ENCODE measurements around the gene HFE. TPM values are rescaled to one million over a fixed set of nuclear protein-coding genes. Genes with fewer than 3 reads are reported as not detected.

The HFE gene
- total and polyA plus RNA-seq, 2 of the 13 experiments (the other 11 are each of a cell fraction or from before 2014, with no cell fraction given): 3.7 to 6.3 TPM

DNA sequence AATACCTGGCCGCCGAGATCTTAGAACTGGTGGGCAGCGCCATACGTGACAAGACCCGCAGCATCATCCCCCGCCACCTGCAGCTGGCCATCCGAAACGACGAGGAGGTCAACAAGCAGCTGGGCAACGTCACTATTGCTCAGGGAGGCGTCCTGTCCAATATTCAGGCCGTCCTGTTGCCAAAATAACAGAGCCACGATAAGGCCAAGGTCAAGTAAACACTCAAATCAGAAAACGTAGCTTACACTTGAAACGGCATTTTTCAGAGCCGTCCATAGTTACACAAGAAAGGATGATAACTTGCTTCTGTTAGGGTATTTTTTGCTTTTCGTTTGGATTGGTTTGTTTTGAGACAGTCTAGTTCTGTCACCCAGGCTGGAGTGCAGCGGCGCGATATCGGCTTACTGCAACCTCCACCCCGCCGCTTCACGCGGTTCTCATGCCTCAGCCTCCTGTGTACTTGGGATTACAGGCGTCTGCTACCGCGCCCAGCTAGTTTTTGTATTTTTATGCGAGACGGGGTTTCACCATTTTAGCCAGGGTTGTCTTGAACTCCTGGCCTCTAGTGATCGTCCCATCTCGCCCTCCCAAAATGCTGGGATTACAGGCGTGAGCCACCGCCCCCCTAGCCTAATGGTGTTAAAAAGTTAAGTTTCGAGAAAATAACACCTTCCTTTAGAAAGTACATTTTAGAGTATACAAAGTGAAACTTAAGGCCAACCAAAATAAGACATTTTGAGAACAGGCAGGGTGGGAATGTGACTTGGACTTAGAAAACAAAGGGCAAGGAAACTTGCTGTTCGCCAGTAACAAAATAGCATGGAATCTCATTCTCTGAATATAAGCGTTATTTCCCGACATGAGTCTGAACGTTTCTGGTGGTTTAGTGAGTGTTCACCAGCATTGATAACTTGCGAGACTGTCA lies 42.8 kb upstream of the HFE start (continued):
- TF ChIP-seq, protein P1, sequence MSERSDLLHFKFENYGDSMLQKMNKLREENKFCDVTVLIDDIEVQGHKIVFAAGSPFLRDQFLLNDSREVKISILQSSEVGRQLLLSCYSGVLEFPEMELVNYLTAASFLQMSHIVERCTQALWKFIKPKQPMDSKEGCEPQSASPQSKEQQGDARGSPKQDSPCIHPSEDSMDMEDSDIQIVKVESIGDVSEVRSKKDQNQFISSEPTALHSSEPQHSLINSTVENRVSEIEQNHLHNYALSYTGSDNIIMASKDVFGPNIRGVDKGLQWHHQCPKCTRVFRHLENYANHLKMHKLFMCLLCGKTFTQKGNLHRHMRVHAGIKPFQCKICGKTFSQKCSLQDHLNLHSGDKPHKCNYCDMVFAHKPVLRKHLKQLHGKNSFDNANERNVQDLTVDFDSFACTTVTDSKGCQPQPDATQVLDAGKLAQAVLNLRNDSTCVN (CRISPR knock-in tag; IDR thresholded peaks at IDR 0.05; ENCODE audit: borderline replicate concordance): no peak
- TF ChIP-seq, protein P2, sequence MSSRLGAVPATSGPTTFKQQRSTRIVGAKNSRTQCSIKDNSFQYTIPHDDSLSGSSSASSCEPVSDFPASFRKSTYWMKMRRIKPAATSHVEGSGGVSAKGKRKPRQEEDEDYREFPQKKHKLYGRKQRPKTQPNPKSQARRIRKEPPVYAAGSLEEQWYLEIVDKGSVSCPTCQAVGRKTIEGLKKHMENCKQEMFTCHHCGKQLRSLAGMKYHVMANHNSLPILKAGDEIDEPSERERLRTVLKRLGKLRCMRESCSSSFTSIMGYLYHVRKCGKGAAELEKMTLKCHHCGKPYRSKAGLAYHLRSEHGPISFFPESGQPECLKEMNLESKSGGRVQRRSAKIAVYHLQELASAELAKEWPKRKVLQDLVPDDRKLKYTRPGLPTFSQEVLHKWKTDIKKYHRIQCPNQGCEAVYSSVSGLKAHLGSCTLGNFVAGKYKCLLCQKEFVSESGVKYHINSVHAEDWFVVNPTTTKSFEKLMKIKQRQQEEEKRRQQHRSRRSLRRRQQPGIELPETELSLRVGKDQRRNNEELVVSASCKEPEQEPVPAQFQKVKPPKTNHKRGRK (CRISPR knock-in tag; IDR thresholded peaks at IDR 0.05): no peak
- TF ChIP-seq ZNF329 (CRISPR knock-in tag; IDR thresholded peaks at IDR 0.05; ENCODE audit: low read depth): no peak
- TF ChIP-seq ZNF652 (CRISPR knock-in tag; IDR thresholded peaks at IDR 0.05; ENCODE audit: borderline replicate concordance, low read depth): no peak
- TF ChIP-seq, protein P3, sequence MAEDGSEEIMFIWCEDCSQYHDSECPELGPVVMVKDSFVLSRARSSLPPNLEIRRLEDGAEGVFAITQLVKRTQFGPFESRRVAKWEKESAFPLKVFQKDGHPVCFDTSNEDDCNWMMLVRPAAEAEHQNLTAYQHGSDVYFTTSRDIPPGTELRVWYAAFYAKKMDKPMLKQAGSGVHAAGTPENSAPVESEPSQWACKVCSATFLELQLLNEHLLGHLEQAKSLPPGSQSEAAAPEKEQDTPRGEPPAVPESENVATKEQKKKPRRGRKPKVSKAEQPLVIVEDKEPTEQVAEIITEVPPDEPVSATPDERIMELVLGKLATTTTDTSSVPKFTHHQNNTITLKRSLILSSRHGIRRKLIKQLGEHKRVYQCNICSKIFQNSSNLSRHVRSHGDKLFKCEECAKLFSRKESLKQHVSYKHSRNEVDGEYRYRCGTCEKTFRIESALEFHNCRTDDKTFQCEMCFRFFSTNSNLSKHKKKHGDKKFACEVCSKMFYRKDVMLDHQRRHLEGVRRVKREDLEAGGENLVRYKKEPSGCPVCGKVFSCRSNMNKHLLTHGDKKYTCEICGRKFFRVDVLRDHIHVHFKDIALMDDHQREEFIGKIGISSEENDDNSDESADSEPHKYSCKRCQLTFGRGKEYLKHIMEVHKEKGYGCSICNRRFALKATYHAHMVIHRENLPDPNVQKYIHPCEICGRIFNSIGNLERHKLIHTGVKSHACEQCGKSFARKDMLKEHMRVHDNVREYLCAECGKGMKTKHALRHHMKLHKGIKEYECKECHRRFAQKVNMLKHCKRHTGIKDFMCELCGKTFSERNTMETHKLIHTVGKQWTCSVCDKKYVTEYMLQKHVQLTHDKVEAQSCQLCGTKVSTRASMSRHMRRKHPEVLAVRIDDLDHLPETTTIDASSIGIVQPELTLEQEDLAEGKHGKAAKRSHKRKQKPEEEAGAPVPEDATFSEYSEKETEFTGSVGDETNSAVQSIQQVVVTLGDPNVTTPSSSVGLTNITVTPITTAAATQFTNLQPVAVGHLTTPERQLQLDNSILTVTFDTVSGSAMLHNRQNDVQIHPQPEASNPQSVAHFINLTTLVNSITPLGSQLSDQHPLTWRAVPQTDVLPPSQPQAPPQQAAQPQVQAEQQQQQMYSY (CRISPR knock-in tag; IDR thresholded peaks at IDR 0.05): no peak
- 0 out of 2 replicates have a peak, but pooled peaks have one; percentile 30 for TF ChIP-seq SALL2 (CRISPR knock-in tag; IDR thresholded peaks at IDR 0.05)
- TF ChIP-seq IRX3 (CRISPR knock-in tag; IDR thresholded peaks at IDR 0.05; ENCODE audit: borderline replicate concordance, low read depth): no peak; the same call in 1 of the 2 replicates
- TF ChIP-seq NFATC3 (CRISPR knock-in tag; IDR thresholded peaks at IDR 0.05): no peak
- no peak for TF ChIP-seq ZNF136 (CRISPR knock-in tag; IDR thresholded peaks at IDR 0.05; ENCODE audit: low read depth)
- TF ChIP-seq, protein P4, sequence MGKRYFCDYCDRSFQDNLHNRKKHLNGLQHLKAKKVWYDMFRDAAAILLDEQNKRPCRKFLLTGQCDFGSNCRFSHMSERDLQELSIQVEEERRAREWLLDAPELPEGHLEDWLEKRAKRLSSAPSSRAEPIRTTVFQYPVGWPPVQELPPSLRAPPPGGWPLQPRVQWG (CRISPR knock-in tag; IDR thresholded peaks at IDR 0.05; ENCODE audit: borderline replicate concordance, low read depth): no peak
- TF ChIP-seq, protein P5, sequence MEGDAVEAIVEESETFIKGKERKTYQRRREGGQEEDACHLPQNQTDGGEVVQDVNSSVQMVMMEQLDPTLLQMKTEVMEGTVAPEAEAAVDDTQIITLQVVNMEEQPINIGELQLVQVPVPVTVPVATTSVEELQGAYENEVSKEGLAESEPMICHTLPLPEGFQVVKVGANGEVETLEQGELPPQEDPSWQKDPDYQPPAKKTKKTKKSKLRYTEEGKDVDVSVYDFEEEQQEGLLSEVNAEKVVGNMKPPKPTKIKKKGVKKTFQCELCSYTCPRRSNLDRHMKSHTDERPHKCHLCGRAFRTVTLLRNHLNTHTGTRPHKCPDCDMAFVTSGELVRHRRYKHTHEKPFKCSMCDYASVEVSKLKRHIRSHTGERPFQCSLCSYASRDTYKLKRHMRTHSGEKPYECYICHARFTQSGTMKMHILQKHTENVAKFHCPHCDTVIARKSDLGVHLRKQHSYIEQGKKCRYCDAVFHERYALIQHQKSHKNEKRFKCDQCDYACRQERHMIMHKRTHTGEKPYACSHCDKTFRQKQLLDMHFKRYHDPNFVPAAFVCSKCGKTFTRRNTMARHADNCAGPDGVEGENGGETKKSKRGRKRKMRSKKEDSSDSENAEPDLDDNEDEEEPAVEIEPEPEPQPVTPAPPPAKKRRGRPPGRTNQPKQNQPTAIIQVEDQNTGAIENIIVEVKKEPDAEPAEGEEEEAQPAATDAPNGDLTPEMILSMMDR (CRISPR knock-in tag; IDR thresholded peaks at IDR 0.05): no peak; the same call in 1 of the 2 replicates
- TF ChIP-seq, protein P6, sequence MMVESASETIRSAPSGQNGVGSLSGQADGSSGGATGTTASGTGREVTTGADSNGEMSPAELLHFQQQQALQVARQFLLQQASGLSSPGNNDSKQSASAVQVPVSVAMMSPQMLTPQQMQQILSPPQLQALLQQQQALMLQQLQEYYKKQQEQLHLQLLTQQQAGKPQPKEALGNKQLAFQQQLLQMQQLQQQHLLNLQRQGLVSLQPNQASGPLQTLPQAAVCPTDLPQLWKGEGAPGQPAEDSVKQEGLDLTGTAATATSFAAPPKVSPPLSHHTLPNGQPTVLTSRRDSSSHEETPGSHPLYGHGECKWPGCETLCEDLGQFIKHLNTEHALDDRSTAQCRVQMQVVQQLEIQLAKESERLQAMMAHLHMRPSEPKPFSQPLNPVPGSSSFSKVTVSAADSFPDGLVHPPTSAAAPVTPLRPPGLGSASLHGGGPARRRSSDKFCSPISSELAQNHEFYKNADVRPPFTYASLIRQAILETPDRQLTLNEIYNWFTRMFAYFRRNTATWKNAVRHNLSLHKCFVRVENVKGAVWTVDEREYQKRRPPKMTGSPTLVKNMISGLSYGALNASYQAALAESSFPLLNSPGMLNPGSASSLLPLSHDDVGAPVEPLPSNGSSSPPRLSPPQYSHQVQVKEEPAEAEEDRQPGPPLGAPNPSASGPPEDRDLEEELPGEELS (CRISPR knock-in tag; IDR thresholded peaks at IDR 0.05): peak; percentile 74
- TF ChIP-seq, protein P7, sequence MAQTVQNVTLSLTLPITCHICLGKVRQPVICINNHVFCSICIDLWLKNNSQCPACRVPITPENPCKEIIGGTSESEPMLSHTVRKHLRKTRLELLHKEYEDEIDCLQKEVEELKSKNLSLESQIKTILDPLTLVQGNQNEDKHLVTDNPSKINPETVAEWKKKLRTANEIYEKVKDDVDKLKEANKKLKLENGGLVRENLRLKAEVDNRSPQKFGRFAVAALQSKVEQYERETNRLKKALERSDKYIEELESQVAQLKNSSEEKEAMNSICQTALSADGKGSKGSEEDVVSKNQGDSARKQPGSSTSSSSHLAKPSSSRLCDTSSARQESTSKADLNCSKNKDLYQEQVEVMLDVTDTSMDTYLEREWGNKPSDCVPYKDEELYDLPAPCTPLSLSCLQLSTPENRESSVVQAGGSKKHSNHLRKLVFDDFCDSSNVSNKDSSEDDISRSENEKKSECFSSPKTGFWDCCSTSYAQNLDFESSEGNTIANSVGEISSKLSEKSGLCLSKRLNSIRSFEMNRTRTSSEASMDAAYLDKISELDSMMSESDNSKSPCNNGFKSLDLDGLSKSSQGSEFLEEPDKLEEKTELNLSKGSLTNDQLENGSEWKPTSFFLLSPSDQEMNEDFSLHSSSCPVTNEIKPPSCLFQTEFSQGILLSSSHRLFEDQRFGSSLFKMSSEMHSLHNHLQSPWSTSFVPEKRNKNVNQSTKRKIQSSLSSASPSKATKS (CRISPR knock-in tag; IDR thresholded peaks at IDR 0.05): no peak
